Stimulated activated CD8-positive, alpha-beta memory T cell treated with anti-CD3 and anti-CD28 coated beads, Interleukin-12 subunit alpha, Interleukin-12 subunit beta, amount 100 ng/mL, for 4 hours (primary cell): ENCODE data around the gene ROGDI.

Source experiments
- DNase-seq: peaks from one replicate; pipeline ENCODE4 v3.0.0-alpha.2; 2020; ENCODE audit warnings: low read depth

ROGDI gene

DNA sequence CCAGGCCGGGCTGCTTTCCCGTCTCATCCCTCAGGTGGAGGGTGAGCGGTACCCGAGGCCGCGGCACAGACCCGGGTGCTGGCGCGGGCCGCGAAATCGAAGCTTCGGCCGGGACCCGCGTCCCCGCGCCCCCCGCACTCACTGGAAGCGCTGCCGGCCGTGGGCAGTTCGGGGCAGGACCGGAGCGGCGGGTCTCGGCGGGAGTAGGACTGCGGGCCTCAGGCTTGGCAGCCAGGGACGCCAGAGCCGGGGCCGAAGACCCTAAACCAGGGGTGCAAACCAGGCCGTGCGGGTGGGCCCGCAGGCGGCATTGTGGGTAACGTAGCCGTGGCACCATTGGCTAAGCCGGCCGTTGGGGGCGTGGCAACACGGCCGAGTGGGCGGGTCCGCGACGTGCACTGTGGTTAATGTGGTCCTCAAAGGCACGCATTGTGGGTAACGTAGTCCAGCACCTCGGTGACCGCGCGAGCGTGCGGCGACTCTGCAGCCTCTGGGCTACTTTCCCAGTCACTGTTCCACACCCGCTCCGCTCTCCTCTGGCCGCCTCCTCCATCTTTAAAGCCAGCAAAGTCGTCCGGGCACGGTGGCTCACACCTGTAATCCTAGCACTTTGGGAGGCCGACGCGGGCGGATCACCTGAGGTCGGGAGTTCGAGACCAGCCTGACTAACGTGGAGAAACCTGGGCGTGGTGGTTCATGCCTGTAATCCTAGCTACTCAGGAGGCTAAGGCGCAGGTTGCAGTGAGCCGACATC lies 35.4 kb downstream of the ROGDI start, which contains the start of gene ZNF500:
Gene ZNF500 (minus strand): TSS at position 288 of the 754 bp plus-strand sequence. CDS start 1,184 bp downstream, outside the sequence.
- DNase-seq = peak; percentile 94

DNA sequence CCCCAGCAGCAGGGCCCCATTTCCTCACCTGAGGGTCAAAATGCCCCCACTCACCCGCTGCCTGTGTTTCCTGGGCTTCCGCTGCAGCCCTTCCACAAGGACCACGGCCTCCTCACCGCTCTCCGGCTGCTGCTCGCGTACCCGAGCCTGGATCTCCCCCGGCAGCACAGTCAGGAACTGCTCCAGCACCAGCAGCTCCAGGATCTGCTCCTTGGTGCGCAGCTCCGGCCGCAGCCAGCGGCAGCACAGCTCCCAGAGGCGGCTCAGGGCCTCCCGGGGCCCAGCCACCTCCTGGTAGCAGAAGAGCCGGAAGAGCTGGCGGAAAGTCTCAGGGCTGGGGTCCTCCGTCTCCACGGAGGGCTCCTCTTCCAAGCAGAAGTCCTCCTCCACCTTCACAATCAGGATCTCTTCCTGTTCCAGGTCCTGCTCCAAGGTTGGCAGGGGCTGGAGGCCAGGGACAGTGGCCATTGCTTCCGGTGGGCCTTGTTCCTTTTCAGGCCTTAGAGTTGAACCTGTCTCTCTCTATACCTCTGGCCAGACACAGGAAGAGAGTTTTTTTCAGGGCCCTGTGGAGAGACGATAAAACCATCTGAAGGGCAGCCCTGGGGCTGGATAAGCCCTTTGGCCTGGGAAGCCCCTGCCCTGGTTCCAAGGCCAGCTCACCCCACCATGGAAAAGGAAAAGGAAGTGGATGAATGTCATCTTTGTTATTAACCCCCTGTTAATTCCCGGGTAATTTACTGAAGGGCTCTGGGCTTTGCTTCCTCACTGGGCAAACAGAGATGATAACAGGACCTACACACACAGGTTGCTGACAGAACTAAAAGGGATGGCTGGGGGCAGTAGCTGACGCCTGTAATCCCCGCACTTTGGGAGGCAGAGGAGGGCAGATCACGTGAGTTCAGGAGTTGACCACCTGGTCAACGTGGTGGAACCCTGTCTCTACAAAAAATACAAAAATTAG lies 36.6 kb downstream of the ROGDI start:
- DNase-seq = no peak

DNA sequence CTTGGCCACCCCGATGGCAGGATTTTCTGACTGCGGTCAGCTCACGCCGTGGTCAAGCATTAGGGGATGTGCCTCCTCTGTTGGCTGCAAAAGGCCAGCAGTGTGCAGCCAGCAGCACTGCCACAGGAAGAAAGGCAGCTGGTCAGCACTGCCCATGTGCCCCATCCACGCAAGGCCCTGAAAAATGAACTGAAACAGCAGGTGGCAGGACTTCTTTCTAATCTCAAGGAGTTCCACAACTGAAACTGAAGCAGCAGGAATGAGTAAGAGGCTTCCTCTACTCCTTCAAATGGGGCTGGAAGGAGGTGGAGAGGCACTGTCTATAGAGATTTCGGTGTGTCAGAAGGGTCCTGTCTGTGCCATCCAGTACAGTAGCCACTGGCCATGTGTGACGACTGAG lies 38.6 kb downstream of the ROGDI start:
- no peak for DNase-seq

DNA sequence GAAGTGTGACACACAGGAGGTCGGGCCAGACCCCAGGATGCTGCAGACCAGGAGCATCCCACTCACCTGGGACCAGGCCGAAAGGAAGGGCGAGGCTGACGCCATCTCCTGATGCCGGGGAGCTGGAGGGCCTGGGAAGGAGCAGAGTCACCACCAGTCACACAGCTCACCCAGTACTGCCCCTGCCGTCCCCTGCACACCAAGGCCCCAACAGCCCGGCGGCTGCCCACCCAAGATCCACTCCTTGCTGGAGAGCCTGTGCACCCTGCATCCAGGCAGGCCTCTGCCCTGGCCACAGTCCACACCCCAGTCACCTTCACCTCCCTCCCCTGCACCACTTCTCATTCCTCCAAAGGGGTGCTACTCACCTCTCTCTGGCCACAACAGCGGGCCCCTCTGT lies 40.2 kb downstream of the ROGDI start:
- DNase-seq = no peak

DNA sequence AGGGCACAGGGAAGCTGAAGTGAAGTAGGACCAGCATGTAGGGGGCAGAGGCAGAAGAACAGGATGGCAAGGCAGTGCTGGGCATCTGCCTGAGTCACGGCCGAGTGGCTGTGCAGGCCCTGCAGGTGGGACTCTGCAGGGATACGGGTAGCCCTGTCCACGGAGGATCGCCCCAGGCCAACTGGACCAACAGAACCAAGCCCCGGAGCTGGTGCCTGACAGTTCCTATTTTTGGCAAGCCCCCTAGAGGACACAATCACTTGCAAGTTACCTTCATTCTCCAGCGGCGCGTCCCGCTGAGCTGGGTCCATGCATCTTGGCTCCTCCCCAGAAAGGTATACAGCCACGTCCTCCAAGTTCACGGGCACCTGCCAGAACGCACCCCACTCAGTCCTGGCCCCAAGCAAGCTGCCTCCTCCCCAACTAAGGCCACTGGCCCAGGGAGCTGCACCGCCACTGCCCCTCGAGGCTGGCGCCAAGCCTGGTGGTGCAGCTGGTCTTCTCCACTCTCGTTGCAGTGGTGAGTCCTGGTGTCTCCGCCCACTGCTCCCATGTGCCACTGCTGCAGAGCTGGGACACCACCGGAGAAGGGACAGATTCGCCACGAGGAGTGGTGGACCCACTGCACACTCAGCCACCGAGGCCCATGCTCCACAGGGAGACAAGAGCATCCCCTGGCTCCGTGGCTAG lies 42.1 kb downstream of the ROGDI start:
- no peak for DNase-seq

DNA sequence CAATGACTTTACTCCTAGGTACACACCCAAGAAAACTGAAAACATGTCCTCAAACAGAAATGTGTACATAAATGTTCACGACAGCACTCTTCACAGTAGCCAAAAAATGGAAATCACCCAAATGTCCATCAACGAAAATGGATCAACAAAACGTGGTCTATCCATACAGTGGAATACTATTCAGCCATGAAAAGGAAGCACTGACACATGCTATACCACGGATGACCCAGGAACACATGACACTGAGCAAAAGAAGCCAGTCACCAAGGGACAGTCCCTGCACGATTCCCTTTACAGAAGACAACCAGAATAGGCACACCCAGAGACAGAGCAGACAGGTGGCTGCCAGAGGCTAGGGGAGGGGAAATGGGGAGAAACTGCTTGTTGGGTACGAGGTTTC lies 46.7 kb downstream of the ROGDI start:
- DNase-seq = no peak

DNA sequence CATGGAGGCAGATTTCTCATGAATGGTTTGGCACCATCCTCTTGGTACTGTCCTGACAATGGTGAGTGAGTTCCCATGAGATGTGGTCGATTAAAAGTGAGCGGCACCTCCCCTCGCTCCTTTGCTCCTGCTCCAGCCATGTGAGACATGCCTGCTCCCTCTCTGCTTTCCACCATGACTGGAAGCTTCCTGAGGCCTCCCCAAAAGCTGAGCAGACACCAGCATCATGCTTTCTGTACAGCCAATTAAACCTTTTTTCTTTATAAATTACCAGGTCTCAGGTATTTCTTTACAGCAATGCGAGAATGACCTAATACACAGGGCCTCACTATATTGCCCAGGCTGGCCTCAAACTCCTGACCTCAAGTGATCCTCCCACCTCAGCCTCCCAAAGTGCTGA lies 47.6 kb downstream of the ROGDI start:
- no peak for DNase-seq

DNA sequence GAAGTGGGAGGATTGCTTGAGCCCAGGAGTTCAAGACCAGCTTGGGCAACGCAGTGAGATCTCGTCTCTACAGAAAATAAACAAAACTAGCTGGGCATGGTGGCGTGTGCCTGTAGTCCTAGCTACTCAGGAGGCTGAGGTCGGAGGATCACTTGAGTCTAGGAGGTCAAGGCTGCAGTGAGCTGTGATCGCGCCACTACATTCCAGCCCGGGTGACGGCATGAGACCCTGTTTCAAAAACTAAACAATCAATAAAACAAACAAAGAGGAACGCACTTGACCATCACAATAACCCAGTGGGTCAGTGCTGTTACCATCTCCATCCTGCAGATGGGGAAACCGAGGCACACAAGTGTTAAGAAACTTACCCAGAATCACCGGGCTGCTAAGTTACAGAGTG lies 49.2 kb downstream of the ROGDI start:
- no peak for DNase-seq

DNA sequence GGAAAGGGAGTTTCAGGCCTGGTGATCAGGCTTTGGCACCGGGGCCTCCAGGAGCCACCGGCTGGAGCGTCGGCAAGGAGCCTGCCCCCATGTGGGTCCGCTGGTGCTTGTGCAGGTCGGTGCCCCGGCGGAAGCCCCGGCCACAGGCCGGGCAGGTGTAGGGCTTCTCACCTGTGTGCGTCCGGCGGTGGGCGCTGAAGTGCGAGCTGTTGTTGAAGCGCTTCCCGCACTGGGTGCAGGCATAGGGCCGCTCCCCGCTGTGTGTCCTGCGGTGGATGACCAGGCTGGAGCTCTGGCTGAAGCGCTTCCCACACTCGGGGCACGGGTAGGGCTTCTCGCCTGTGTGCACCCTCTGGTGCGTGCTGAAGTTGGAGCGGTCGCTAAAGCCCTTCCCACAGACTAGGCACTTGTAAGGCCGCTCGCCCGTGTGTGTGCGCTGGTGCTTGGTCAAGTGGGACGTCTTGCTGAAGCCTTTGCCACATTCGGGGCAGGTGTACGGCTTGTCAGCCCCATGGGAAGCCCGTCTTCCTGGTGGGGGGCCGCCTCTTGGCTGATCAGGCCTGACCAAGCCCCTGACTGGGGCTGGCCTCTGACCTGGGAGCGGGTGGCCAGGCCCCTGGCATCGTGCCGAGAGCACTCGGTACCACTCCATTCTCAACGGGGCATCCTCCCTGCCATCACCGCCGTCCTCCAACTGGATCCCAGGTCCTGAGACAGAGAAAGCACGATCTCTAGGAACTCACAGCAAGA lies 49.9 kb downstream of the ROGDI start:
- DNase-seq = no peak

DNA sequence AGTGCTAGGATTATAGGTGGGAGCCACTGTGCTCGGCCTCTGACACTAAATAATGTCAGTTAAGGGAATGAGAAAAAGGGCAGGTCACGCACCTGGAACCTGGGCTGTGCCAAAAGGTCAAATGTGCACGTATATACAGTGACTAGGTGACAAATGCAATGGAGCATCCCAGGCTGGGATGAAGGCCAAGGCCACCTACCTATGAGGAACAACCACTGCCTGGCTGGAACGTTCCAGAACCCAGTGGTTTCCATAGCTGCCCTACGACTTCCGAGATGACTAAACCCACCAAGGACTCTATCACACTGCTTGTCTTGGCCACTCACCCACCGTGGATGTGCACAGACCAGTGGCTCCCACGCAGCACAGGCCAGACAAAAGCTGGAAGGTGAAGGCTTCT lies 51.5 kb downstream of the ROGDI start:
- no peak for DNase-seq

DNA sequence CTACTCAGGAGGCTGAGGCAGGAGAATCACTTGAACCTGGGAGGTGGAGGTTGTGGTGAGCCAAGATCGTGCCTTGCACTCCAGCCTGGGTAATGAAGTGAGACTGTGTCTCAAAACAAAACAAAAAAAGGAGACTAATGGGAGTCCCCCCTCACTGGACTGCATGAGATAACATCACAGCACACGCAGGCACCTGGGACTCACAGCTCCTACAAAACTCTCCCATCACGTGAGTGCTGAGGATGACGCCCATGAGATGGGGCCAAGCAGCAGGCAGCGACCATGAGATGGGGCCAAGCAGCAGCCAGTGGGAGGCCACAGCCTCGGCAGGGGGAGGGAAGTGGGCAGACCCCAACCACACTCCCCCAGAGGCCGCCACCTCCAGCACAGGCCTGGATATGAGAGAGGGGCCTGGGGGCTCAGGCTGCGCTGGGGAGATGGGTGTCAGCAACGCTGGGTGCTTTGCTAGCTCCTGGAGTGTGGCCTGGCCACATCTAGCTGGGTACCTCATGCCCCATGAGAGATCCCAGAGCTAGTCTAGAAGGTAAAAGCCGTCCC lies 52.7 kb downstream of the ROGDI start:
- no peak for DNase-seq

DNA sequence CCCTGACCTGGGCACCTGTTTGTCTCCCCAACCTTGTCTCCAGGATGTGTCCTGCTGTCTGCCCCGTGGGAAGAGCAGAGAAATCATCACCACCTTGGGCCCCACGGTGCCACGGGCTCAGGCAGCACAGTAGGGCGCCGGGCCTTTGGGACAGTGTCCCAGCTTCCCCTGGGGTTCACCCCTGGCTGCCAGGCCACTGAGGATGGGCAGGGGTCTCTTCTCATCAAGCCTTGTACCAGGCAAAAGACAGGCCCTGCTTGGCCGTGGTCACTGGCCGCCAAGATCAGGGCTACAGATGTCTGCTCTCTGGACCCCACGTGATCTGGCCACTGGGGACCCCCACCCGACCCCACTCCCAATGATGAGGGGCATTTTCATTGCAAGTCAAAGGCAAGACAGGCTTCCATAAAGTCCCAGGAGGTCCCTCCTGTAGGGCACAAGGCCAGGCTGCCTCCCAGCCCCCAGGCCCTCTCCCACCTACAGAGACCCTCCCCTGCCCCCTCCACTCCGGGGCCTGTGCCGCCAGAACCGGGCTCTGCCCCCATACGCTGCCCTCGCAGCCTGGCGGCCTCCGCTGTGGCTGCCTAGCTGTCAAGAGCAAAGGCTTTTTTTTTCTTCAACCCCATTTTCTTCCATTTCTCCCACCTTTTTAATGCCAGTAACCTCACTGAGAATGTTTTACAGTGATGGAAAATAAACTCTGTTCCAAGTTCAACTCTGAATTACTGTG lies 53.6 kb downstream of the ROGDI start:
- DNase-seq = no peak

DNA sequence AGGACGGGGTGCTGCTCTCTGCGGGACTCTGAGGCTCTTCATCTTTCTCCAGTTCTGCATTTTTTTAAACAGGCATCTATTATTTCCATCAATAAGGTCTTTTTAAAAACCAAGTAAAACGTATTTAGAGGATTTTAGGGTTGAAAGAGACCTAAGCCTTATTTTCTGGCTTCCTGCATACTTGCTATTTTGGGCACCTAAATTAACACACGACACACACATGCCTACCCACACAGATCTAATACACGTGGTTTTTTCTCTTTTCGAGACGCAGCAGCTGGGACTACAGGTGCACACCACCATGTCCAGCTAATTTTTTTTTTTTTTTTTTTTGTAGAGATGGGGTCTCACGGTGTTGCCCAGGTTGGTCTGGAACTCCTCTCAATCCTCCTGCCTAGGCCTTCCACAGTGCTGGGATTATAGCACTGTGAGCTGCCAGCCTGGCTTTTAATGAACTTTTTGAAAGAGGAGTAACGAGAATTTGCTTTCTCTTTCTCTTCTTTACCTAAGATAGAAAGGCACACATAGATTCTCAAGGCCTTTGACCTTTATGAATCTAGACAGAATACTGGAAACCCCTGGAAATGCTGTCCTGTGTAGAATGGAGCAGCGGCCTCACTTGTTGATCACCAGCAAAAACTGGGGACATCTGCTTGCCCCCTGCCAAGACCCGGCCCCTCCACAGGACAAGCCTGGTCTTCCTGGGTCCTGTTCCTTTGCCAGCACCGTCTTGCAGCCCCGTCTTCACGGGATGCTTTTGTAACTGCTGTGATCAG lies 54.3 kb downstream of the ROGDI start:
- DNase-seq = no peak

DNA sequence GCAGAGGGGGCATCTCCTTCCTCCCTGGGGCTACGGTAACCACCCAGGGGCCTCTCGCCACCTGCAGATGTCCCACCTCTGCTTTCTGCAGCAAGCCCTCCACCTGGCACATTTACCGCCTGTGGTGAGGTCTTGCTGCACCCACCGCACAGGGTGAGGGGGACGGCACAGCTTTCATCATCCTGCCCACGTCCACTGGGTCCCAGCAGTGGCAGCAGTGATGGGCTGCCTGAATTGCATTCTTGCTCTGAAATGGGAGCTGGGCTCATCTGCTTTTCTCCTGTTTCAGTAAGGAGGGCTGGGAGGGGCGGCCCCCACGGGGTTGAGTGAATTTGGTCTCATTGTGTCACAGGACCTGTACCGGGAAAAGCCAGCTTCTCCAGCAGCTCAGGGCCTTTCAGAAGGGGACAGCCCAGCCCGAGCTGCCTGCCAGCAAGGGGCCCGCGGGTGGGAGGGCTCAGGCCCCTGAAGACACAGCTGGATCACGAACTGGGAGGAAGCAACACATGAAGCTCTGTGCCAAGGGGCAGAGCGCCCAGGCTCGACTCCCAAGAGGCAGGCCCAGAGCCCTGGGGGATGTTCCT lies 55.4 kb downstream of the ROGDI start:
- no peak for DNase-seq
